ENCODE measurements around the gene OR1D5. TPM values are rescaled to one million over a fixed set of nuclear protein-coding genes. Genes with fewer than 3 reads are reported as not detected.

Gene OR1D5
- total and polyA plus RNA-seq, 4 donors, result not detected

DNA sequence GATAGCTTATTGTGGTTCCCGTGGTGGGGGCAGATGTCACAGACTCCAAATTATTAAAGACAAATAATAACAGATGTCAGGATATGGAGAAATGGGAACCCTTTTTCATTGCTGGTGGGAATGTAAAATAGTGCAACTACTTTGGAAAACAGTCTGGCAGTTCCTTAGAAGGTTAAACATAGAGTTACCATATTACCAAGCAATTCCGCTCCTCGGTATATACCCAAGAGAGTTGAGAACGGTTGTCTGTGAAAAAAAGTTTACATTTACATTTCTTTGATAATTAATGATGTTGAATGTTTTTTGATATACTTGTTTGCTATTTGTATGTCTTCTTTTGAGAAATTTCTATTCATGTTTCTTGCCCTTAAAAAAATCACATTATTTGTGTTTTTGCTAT is 41.2 kb downstream of the OR1D5 start:
- Histone ChIP-seq H3K9ac (ENCODE audit: insufficient read depth in 1 of 2, low read length in 2 of 2) (no peak overlapping the region), H3K27me3 (ENCODE audit: control insufficient read depth in 3 of 3, insufficient read depth in 3 of 3, low read length in 2 of 3) (no peaks in the 10 kb centered on the region), H3K4me3 (no peak overlapping the region), H3K4me1 (ENCODE audit: control insufficient read depth in 5 of 5, insufficient read depth in 5 of 5, low read length in 5 of 5) (no peaks in the 10 kb centered on the region), H3K27ac (ENCODE audit: low read depth in 1 of 2, low read length in 1 of 2) (no peak overlapping the region), H3K36me3 (ENCODE audit: control insufficient read depth in 4 of 4, insufficient read depth in 4 of 4, low read length in 4 of 4) (peaks cover 0 to 2% (median 0%) of the 10 kb centered on the region in 4 donors), H3K9me3 (ENCODE audit: control insufficient read depth in 4 of 4, insufficient read depth in 3 of 4, low read length in 3 of 4) (peaks cover 0 to 4% (median 0%) of the 10 kb centered on the region in 4 donors)
- DNase-seq (no peak), ATAC-seq (ENCODE audit: insufficient read depth, low FRiP score) (no peak)
- WGBS, 2 donors, result 89 to 98% methylated on average over 4 of the region's 4 CpGs
- TF ChIP-seq, protein P1, sequence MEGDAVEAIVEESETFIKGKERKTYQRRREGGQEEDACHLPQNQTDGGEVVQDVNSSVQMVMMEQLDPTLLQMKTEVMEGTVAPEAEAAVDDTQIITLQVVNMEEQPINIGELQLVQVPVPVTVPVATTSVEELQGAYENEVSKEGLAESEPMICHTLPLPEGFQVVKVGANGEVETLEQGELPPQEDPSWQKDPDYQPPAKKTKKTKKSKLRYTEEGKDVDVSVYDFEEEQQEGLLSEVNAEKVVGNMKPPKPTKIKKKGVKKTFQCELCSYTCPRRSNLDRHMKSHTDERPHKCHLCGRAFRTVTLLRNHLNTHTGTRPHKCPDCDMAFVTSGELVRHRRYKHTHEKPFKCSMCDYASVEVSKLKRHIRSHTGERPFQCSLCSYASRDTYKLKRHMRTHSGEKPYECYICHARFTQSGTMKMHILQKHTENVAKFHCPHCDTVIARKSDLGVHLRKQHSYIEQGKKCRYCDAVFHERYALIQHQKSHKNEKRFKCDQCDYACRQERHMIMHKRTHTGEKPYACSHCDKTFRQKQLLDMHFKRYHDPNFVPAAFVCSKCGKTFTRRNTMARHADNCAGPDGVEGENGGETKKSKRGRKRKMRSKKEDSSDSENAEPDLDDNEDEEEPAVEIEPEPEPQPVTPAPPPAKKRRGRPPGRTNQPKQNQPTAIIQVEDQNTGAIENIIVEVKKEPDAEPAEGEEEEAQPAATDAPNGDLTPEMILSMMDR (IDR thresholded peaks at IDR 0.05; ENCODE audit: control extremely low read depth, extremely low read depth), result no peak

DNA sequence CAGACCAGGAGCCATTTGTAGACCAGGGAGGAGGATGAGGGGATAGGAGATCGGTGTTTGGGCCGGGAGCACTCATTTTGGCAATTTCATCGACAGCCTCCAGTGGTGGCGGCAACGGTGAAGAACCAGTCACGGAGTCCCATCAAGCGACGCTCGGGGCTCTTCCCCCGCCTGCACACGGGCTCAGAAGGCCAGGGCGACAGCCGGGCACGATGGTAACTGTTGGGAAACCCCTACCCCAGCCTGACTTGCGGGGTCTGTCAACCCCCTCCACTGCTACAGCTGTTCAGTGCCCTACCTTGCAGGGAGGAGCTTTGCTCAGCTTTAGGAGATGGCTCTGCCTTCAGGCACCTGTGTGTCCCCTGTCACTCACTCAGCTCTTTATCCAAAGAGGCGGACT is 43.0 kb downstream of the OR1D5 start:
- Histone ChIP-seq H3K36me3 (ENCODE audit: control insufficient read depth in 4 of 4, insufficient read depth in 4 of 4, low read length in 4 of 4) (no peaks in the 10 kb centered on the region), H3K4me1 (ENCODE audit: control insufficient read depth in 5 of 5, insufficient read depth in 5 of 5, low read length in 5 of 5) (no peaks in the 10 kb centered on the region), H3K4me3 (no peak overlapping the region), H3K9me3 (ENCODE audit: control insufficient read depth in 4 of 4, insufficient read depth in 3 of 4, low read length in 3 of 4) (peaks cover 0 to 4% (median 0%) of the 10 kb centered on the region in 4 donors), H3K27ac (ENCODE audit: low read depth in 1 of 2, low read length in 1 of 2) (no peak overlapping the region), H3K9ac (ENCODE audit: insufficient read depth in 1 of 2, low read length in 2 of 2) (no peak overlapping the region), H3K27me3 (ENCODE audit: control insufficient read depth in 3 of 3, insufficient read depth in 3 of 3, low read length in 2 of 3) (no peaks in the 10 kb centered on the region)
- WGBS, 2 donors, result 96 to 97% methylated on average over 16 of the region's 16 CpGs
- DNase-seq, result no peak
- TF ChIP-seq, protein P1 (IDR thresholded peaks at IDR 0.05; ENCODE audit: control extremely low read depth, extremely low read depth), result no peak
- ATAC-seq (ENCODE audit: insufficient read depth, low FRiP score), result no peak

DNA sequence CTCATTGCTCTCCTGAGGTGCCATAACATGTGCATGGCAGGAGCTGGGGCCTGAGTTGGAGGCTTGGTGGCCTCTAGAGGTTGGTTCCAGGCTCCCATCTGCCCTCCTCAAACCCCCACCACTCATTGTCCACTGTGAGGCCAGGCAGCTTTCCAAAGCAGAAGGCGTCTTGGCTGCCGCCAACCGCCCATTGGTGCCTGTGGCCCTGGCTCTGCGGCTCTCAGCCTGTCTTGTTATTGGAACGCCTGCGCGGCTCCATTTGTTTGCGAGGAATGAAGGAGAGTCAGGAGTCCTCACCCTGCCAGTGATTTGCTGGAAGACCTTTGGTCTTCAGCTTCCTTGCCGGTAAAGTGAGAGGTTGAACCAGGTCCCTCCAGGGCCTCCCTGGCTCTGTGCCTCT is 43.6 kb downstream of the OR1D5 start:
- Histone ChIP-seq H3K9me3 (ENCODE audit: control insufficient read depth in 4 of 4, insufficient read depth in 3 of 4, low read length in 3 of 4) (peaks cover 0 to 4% (median 0%) of the 10 kb centered on the region in 4 donors), H3K9ac (ENCODE audit: insufficient read depth in 1 of 2, low read length in 2 of 2) (no peak overlapping the region), H3K4me1 (ENCODE audit: control insufficient read depth in 5 of 5, insufficient read depth in 5 of 5, low read length in 5 of 5) (no peaks in the 10 kb centered on the region), H3K27ac (ENCODE audit: low read depth in 1 of 2, low read length in 1 of 2) (no peak overlapping the region), H3K36me3 (ENCODE audit: control insufficient read depth in 4 of 4, insufficient read depth in 4 of 4, low read length in 4 of 4) (no peaks in the 10 kb centered on the region), H3K4me3 (no peak overlapping the region), H3K27me3 (ENCODE audit: control insufficient read depth in 3 of 3, insufficient read depth in 3 of 3, low read length in 2 of 3) (no peaks in the 10 kb centered on the region)
- 76% methylated on average over 9 of the region's 9 CpGs for WGBS, 2 donors
- TF ChIP-seq, protein P1 (IDR thresholded peaks at IDR 0.05; ENCODE audit: control extremely low read depth, extremely low read depth), result no peak
- no peak for ATAC-seq (ENCODE audit: insufficient read depth, low FRiP score)
- no peak for DNase-seq

DNA sequence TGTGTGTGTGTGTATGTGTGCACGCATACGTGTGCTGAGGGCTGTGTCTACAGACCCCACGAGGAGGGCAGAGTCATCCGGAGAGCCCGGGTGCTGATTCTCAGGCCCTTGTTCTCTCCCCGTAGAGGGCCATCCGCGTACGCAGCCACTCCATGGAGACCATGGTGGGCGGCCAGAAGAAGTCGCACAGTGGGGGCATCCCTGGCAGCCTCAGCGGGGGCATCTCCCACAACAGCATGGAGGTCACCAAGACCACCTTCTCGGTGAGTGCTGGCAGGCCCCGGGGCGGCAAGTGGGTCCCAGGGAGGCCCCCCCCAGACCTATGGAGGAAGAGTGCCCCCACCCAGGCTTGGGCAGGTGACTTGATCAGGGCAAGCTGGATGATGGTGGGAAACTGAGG is 45.5 kb downstream of the OR1D5 start:
- Histone ChIP-seq H3K4me1 (ENCODE audit: control insufficient read depth in 5 of 5, insufficient read depth in 5 of 5, low read length in 5 of 5) (no peaks in the 10 kb centered on the region), H3K27me3 (ENCODE audit: control insufficient read depth in 3 of 3, insufficient read depth in 3 of 3, low read length in 2 of 3) (no peaks in the 10 kb centered on the region), H3K27ac (ENCODE audit: low read depth in 1 of 2, low read length in 1 of 2) (no peak overlapping the region), H3K36me3 (ENCODE audit: control insufficient read depth in 4 of 4, insufficient read depth in 4 of 4, low read length in 4 of 4) (no peaks in the 10 kb centered on the region), H3K4me3 (no peak overlapping the region), H3K9ac (ENCODE audit: insufficient read depth in 1 of 2, low read length in 2 of 2) (no peak overlapping the region), H3K9me3 (ENCODE audit: control insufficient read depth in 4 of 4, insufficient read depth in 3 of 4, low read length in 3 of 4) (no peaks in the 10 kb centered on the region)
- DNase-seq (no peak), ATAC-seq (ENCODE audit: insufficient read depth, low FRiP score) (no peak)
- TF ChIP-seq, protein P1 (IDR thresholded peaks at IDR 0.05; ENCODE audit: control extremely low read depth, extremely low read depth), result no peak
- 92 to 96% methylated on average over 15 of the region's 15 CpGs for WGBS, 2 donors
